ENCODE measurements around the gene CLCN6.

DNA sequence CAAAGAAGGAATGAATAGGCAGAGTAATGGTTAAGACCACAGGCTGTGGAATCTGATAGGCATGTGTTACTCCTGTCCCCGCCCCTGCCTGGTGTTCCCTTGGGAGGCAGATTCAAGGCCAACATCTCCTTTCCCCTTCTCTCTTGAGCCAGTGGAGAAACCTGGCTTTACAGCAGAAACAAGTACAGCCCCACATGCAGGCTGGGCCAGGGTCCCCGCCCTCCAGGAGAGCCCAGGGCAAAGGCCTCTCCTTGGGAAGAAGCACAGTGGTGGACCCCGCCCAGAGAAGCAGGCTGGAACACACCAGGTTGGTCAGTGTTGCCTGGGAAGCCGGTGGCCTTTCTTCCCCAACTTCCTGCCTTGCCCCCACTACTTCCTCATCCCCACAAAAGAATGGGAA lies 37.2 kb upstream of the CLCN6 start:
- TF ChIP-seq, protein P1, sequence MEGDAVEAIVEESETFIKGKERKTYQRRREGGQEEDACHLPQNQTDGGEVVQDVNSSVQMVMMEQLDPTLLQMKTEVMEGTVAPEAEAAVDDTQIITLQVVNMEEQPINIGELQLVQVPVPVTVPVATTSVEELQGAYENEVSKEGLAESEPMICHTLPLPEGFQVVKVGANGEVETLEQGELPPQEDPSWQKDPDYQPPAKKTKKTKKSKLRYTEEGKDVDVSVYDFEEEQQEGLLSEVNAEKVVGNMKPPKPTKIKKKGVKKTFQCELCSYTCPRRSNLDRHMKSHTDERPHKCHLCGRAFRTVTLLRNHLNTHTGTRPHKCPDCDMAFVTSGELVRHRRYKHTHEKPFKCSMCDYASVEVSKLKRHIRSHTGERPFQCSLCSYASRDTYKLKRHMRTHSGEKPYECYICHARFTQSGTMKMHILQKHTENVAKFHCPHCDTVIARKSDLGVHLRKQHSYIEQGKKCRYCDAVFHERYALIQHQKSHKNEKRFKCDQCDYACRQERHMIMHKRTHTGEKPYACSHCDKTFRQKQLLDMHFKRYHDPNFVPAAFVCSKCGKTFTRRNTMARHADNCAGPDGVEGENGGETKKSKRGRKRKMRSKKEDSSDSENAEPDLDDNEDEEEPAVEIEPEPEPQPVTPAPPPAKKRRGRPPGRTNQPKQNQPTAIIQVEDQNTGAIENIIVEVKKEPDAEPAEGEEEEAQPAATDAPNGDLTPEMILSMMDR (IDR thresholded peaks at IDR 0.05) = no peak
- TF ChIP-seq POLR2A (IDR thresholded peaks at IDR 0.05) = no peak
